ENCODE data around the gene TFAP2C.

GRCh38 chr20:56592211-56592610 lies 36.9 kb upstream of the TFAP2C start:
- no peak for TF ChIP-seq CTCF (IDR thresholded peaks at IDR 0.05)
- no peak for TF ChIP-seq POLR2A (IDR thresholded peaks at IDR 0.05)
